ENCODE measurements around the gene SPATA2L.

DNA sequence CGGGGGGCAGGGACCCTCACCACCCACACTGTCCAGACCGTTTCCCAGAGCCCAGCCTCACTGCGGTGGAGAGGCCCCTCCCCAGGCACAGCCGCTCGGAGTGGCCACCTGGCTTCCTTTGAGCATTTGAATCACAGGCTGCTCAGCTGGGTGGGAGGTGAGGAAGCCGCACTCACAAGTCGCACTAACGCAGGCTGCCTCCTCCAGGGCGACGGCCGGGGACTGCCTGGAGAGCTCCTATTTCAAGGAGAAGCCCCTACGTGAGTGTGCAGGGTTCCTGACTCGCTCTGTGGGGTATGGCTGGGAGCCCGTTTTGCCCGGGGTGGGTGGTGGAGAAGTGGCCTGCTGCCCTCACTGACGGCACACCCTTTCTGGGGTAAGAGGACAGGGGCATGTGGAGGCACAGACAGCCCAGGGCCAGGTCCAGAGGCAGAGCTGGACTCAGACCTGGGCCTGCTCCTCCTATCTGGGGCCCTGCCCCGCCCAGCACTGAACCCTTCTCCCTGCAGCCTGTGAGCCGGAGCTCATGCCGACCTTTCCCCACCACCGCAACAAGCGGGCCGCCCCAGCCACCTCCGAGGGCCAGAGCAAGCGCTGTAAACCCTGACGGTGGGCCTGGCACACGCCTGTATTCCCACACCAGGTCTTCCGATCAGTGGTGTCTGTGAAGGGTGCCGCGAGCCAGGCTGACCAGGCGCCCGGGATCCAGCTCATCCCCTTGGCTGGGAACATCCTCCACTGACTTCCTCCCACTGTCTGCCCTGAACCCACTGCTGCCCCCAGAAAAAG is 6.2 kb downstream of the SPATA2L start:
- TF ChIP-seq TCF12 (IDR thresholded peaks at IDR 0.05; ENCODE audit: low read depth, low read length) (no peak), POLR2A (IDR thresholded peaks at IDR 0.05; ENCODE audit: control extremely low read depth in 1 of 2, low read depth in 2 of 2, low read length in 2 of 2) (0 out of 3 replicates have a peak, but pooled peaks of 1 of the 2 experiments have one; percentile 3), MAFK (IDR thresholded peaks at IDR 0.05; ENCODE audit: low read depth, low read length) (no peak), PHF8 (conservative IDR thresholded peaks at IDR 0.05; ENCODE audit: low read depth, low read length) (no peak), CEBPB (IDR thresholded peaks at IDR 0.05; ENCODE audit: low read depth, low read length) (no peak)
- TF ChIP-seq, protein P1, sequence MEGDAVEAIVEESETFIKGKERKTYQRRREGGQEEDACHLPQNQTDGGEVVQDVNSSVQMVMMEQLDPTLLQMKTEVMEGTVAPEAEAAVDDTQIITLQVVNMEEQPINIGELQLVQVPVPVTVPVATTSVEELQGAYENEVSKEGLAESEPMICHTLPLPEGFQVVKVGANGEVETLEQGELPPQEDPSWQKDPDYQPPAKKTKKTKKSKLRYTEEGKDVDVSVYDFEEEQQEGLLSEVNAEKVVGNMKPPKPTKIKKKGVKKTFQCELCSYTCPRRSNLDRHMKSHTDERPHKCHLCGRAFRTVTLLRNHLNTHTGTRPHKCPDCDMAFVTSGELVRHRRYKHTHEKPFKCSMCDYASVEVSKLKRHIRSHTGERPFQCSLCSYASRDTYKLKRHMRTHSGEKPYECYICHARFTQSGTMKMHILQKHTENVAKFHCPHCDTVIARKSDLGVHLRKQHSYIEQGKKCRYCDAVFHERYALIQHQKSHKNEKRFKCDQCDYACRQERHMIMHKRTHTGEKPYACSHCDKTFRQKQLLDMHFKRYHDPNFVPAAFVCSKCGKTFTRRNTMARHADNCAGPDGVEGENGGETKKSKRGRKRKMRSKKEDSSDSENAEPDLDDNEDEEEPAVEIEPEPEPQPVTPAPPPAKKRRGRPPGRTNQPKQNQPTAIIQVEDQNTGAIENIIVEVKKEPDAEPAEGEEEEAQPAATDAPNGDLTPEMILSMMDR (IDR thresholded peaks at IDR 0.05; ENCODE audit: control extremely low read depth in 1 of 3, insufficient read depth in 1 of 3, low read depth in 1 of 3, low read length in 3 of 3) = no peak
- TF ChIP-seq, protein P2, sequence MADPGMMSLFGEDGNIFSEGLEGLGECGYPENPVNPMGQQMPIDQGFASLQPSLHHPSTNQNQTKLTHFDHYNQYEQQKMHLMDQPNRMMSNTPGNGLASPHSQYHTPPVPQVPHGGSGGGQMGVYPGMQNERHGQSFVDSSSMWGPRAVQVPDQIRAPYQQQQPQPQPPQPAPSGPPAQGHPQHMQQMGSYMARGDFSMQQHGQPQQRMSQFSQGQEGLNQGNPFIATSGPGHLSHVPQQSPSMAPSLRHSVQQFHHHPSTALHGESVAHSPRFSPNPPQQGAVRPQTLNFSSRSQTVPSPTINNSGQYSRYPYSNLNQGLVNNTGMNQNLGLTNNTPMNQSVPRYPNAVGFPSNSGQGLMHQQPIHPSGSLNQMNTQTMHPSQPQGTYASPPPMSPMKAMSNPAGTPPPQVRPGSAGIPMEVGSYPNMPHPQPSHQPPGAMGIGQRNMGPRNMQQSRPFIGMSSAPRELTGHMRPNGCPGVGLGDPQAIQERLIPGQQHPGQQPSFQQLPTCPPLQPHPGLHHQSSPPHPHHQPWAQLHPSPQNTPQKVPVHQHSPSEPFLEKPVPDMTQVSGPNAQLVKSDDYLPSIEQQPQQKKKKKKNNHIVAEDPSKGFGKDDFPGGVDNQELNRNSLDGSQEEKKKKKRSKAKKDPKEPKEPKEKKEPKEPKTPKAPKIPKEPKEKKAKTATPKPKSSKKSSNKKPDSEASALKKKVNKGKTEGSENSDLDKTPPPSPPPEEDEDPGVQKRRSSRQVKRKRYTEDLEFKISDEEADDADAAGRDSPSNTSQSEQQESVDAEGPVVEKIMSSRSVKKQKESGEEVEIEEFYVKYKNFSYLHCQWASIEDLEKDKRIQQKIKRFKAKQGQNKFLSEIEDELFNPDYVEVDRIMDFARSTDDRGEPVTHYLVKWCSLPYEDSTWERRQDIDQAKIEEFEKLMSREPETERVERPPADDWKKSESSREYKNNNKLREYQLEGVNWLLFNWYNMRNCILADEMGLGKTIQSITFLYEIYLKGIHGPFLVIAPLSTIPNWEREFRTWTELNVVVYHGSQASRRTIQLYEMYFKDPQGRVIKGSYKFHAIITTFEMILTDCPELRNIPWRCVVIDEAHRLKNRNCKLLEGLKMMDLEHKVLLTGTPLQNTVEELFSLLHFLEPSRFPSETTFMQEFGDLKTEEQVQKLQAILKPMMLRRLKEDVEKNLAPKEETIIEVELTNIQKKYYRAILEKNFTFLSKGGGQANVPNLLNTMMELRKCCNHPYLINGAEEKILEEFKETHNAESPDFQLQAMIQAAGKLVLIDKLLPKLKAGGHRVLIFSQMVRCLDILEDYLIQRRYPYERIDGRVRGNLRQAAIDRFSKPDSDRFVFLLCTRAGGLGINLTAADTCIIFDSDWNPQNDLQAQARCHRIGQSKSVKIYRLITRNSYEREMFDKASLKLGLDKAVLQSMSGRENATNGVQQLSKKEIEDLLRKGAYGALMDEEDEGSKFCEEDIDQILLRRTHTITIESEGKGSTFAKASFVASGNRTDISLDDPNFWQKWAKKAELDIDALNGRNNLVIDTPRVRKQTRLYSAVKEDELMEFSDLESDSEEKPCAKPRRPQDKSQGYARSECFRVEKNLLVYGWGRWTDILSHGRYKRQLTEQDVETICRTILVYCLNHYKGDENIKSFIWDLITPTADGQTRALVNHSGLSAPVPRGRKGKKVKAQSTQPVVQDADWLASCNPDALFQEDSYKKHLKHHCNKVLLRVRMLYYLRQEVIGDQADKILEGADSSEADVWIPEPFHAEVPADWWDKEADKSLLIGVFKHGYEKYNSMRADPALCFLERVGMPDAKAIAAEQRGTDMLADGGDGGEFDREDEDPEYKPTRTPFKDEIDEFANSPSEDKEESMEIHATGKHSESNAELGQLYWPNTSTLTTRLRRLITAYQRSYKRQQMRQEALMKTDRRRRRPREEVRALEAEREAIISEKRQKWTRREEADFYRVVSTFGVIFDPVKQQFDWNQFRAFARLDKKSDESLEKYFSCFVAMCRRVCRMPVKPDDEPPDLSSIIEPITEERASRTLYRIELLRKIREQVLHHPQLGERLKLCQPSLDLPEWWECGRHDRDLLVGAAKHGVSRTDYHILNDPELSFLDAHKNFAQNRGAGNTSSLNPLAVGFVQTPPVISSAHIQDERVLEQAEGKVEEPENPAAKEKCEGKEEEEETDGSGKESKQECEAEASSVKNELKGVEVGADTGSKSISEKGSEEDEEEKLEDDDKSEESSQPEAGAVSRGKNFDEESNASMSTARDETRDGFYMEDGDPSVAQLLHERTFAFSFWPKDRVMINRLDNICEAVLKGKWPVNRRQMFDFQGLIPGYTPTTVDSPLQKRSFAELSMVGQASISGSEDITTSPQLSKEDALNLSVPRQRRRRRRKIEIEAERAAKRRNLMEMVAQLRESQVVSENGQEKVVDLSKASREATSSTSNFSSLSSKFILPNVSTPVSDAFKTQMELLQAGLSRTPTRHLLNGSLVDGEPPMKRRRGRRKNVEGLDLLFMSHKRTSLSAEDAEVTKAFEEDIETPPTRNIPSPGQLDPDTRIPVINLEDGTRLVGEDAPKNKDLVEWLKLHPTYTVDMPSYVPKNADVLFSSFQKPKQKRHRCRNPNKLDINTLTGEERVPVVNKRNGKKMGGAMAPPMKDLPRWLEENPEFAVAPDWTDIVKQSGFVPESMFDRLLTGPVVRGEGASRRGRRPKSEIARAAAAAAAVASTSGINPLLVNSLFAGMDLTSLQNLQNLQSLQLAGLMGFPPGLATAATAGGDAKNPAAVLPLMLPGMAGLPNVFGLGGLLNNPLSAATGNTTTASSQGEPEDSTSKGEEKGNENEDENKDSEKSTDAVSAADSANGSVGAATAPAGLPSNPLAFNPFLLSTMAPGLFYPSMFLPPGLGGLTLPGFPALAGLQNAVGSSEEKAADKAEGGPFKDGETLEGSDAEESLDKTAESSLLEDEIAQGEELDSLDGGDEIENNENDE (IDR thresholded peaks at IDR 0.05; ENCODE audit: insufficient replicate concordance, low read length) = no peak

All from H1 (cell line).